Esophagus squamous epithelium (tissue), 4 donors: ENCODE data around the gene FBXO33.

ENCODE experiments used
- POLR2A ChIP-seq, 4 donors: fragments of 450-650 bp; IDR thresholded peaks; one replicate each; pipeline ENCODE4 v1.6.1; 2017; ENCODE audit warnings: antibody characterized with exemption in 4 of 4, mild to moderate bottlenecking in 4 of 4, moderate library complexity in 3 of 4
- TF ChIP-seq, protein P1 (sequence below), 6 experiments: fragments of 450-650 bp in 4 of 6; fragments of 200-600 bp in 2 of 6; sonication (generic) in 2 of 6; IDR thresholded peaks; one replicate each; pipeline ENCODE4 v1.5.1; 2016 to 2019; ENCODE audit warnings: antibody characterized with exemption in 6 of 6, mild to moderate bottlenecking in 4 of 6, moderate library complexity in 4 of 6

GRCh38 chr14:39472078-39472477, 39.8 kb upstream of the FBXO33 start:
- no peak for TF ChIP-seq POLR2A (IDR thresholded peaks at IDR 0.05)
- TF ChIP-seq, protein P1, sequence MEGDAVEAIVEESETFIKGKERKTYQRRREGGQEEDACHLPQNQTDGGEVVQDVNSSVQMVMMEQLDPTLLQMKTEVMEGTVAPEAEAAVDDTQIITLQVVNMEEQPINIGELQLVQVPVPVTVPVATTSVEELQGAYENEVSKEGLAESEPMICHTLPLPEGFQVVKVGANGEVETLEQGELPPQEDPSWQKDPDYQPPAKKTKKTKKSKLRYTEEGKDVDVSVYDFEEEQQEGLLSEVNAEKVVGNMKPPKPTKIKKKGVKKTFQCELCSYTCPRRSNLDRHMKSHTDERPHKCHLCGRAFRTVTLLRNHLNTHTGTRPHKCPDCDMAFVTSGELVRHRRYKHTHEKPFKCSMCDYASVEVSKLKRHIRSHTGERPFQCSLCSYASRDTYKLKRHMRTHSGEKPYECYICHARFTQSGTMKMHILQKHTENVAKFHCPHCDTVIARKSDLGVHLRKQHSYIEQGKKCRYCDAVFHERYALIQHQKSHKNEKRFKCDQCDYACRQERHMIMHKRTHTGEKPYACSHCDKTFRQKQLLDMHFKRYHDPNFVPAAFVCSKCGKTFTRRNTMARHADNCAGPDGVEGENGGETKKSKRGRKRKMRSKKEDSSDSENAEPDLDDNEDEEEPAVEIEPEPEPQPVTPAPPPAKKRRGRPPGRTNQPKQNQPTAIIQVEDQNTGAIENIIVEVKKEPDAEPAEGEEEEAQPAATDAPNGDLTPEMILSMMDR (IDR thresholded peaks at IDR 0.05), result no peak
